HCT116 (cell line): Measurements from ENCODE around the gene LRRC7. TPM values are rescaled to one million over a fixed set of nuclear protein-coding genes. Genes with fewer than 3 reads are reported as not detected.

Source experiments
- ATAC-seq: fragments of 200-7000 bp; cut with Tn5 transposase; 2 replicates; pipeline ENCODE4 v1.9.1; 2020; ENCODE audit warnings: mild to moderate bottlenecking, moderate library complexity
- BruUV-seq: library from RNA; stranded (reverse); fragments of 400-500 nt; replicated peaks from 2 replicates; lab custom pipeline; 2021; lab: Mats Ljungman, UMichigan
- CTCF ChIA-PET: fragments of 300-600 bp; sonication (Branson Sonifier 250); formaldehyde crosslinking; loops from one replicate; lab custom pipeline; 2021; ENCODE audit warnings: antibody characterized with exemption; lab: Charles Lee
- POLR2A ChIA-PET: fragments of 300-600, 350-600 bp; sonication (Branson Sonifier 250); formaldehyde crosslinking; loops from one replicate; lab custom pipeline; 2021; ENCODE audit warnings: antibody characterized with exemption; lab: Charles Lee
- RAD21 ChIA-PET, 2 experiments: fragments of 300-600 bp; sonication (Branson Sonifier 250); formaldehyde crosslinking; loops; one replicate each; lab custom pipeline; 2023; ENCODE audit warnings: low total read pairs in 2 of 2; ENCODE audit not compliant: uncharacterized antibody in 2 of 2, unreplicated experiment in 2 of 2, low non-redundant PET in 1 of 2; lab: Charles Lee
- DNase-seq: peaks from one replicate; pipeline ENCODE4 v3.0.0-alpha.2; 2010; ENCODE audit warnings: low read depth, low spot score
- H2AFZ ChIP-seq: fragments of 200-600 bp; shearing (Covaris generic), sonication (generic); 2 replicates; pipeline ENCODE4 v1.6.1; 2017; ENCODE audit warnings: low read depth, mixed run types, mixed read lengths, antibody characterized with exemption, low read length; ENCODE audit not compliant: poor library complexity, severe bottlenecking
- H3K27ac ChIP-seq: 2 replicates; pipeline ENCODE4 v1.5.1; 2012; ENCODE audit warnings: low read depth, low read length
- H3K27me3 ChIP-seq: fragments of 200-600 bp; sonication (generic); 2 replicates; pipeline ENCODE4 v1.6.1; 2016; ENCODE audit warnings: mixed run types, low read length, mixed read lengths; ENCODE audit not compliant: insufficient read depth
- H3K36me3 ChIP-seq, 2 experiments: fragments of 200-500 bp in 1 of 2; fragments of 200-600 bp in 1 of 2; sonication (Bioruptor generic) in 1 of 2; sonication (generic) in 1 of 2; 2 replicates each; pipeline versions ENCODE4 v1.5.1 to v1.6.1; 2014 to 2016; ENCODE audit warnings: low read length in 2 of 2, inconsistent platforms in 1 of 2, mixed read lengths in 1 of 2, mixed run types in 1 of 2; ENCODE audit not compliant: insufficient read depth in 2 of 2, control insufficient read depth in 1 of 2
- H3K4me1 ChIP-seq, 2 experiments: fragments of 200-600 bp in 1 of 2; sonication (generic) in 1 of 2; 2 replicates each; pipeline versions ENCODE4 v1.5.1 to v1.6.1; 2012 to 2017; ENCODE audit warnings: low read length in 2 of 2, inconsistent platforms in 1 of 2, mild to moderate bottlenecking in 1 of 2, mixed read lengths in 1 of 2, mixed run types in 1 of 2, moderate library complexity in 1 of 2; ENCODE audit not compliant: insufficient read depth in 2 of 2, control insufficient read depth in 1 of 2
- H3K4me2 ChIP-seq: fragments of 200-600 bp; sonication (generic); 2 replicates; pipeline ENCODE4 v1.6.1; 2017; ENCODE audit warnings: mixed run types, low read length, mixed read lengths
- H3K4me3 ChIP-seq, 2 experiments: fragments of 200-600 bp in 1 of 2; sonication (generic) in 1 of 2; replicated peaks in 1 of 2; 2 replicates each; pipeline ENCODE4 v1.5.1; 2011 to 2016; ENCODE audit warnings: low read length in 2 of 2, control low read depth in 1 of 2, low read depth in 1 of 2, mild to moderate bottlenecking in 1 of 2, mixed read lengths in 1 of 2, mixed run types in 1 of 2
- H3K79me2 ChIP-seq: fragments of 200-600 bp; sonication (generic); 2 replicates; pipeline ENCODE4 v1.6.1; 2017; ENCODE audit warnings: mild to moderate bottlenecking, mixed run types, low read length, moderate library complexity, mixed read lengths; ENCODE audit not compliant: insufficient read depth
- H3K9ac ChIP-seq: fragments of 200-600 bp; sonication (generic); 2 replicates; pipeline ENCODE4 v1.6.1; 2016; ENCODE audit warnings: low read length, mixed read lengths
- H3K9me2 ChIP-seq: fragments of 200-600 bp; sonication (generic), shearing (Covaris generic); 2 replicates; pipeline ENCODE4 v1.6.1; 2017; ENCODE audit warnings: mixed run types, mild to moderate bottlenecking, moderate library complexity; ENCODE audit not compliant: insufficient read depth
- H3K9me3 ChIP-seq, 2 experiments: fragments of 200-500 bp in 1 of 2; fragments of 200-600 bp in 1 of 2; sonication (Bioruptor generic) in 1 of 2; sonication (generic) in 1 of 2; 2 replicates each; pipeline ENCODE4 v1.6.1; 2014 to 2017; ENCODE audit warnings: low read length in 2 of 2, mixed read lengths in 2 of 2, inconsistent platforms in 1 of 2, low read depth in 1 of 2, mild to moderate bottlenecking in 1 of 2, mixed run types in 1 of 2, moderate library complexity in 1 of 2; ENCODE audit not compliant: control insufficient read depth in 1 of 2, insufficient read depth in 1 of 2
- H4K20me1 ChIP-seq: fragments of 200-600 bp; sonication (generic), shearing (Covaris generic); 2 replicates; pipeline ENCODE4 v1.6.1; 2017; ENCODE audit warnings: mixed run types, mild to moderate bottlenecking, moderate library complexity; ENCODE audit not compliant: insufficient read depth
- ATF3 ChIP-seq: IDR thresholded peaks from 2 replicates; pipeline ENCODE4 v1.6.1; 2012
- CBX3 ChIP-seq: IDR thresholded peaks from 2 replicates; pipeline ENCODE4 v1.6.1; 2012; ENCODE audit warnings: low read depth
- CEBPB ChIP-seq: IDR thresholded peaks from 2 replicates; pipeline ENCODE4 v1.6.1; 2012; ENCODE audit warnings: low read depth
- EGR1 ChIP-seq: IDR thresholded peaks from 2 replicates; pipeline ENCODE4 v1.6.1; 2012; ENCODE audit warnings: low read depth
- EZH2phosphoT487 ChIP-seq: fragments of 200-600 bp; IDR thresholded peaks from 2 replicates; pipeline ENCODE4 v1.6.1; 2018; ENCODE audit warnings: antibody characterized with exemption, borderline replicate concordance
- FOSL1 ChIP-seq: IDR thresholded peaks from 2 replicates; pipeline ENCODE4 v1.6.1; 2012; ENCODE audit warnings: low read depth
- JUND ChIP-seq: IDR thresholded peaks from 2 replicates; pipeline ENCODE4 v1.6.1; 2012
- POLR2A ChIP-seq: IDR thresholded peaks from 2 replicates; pipeline ENCODE4 v1.7.0; 2011; ENCODE audit warnings: borderline replicate concordance; ENCODE audit not compliant: insufficient read depth, insufficient read length; ENCODE audit errors: extremely low read depth
- POLR2AphosphoS5 ChIP-seq: IDR thresholded peaks from 2 replicates; pipeline ENCODE4 v1.6.1; 2011; ENCODE audit warnings: mild to moderate bottlenecking, low read depth, low read length, moderate library complexity
- RAD21 ChIP-seq: IDR thresholded peaks from 2 replicates; pipeline ENCODE4 v1.6.1; 2012; ENCODE audit warnings: low read depth, mild to moderate bottlenecking
- SRF ChIP-seq: IDR thresholded peaks from 2 replicates; pipeline ENCODE4 v1.6.1; 2012; ENCODE audit warnings: low read depth
- TCF7L2 ChIP-seq: IDR thresholded peaks from 2 replicates; pipeline ENCODE4 v1.7.0; 2011; ENCODE audit warnings: borderline replicate concordance, inconsistent platforms; ENCODE audit not compliant: insufficient read depth, insufficient read length; ENCODE audit errors: extremely low read depth
- YY1 ChIP-seq: IDR thresholded peaks from 2 replicates; pipeline ENCODE4 v1.6.1; 2011; ENCODE audit warnings: low read length, low read depth, moderate library complexity, mild to moderate bottlenecking; ENCODE audit not compliant: insufficient replicate concordance; ENCODE audit errors: extremely low read depth
- ZFX ChIP-seq: fragments of 450-650 bp; IDR thresholded peaks from 2 replicates; pipeline ENCODE4 v1.6.1; 2017
- ZNF274 ChIP-seq: fragments of 200-500 bp; sonication (Bioruptor generic); IDR thresholded peaks from 2 replicates; pipeline ENCODE4 v1.6.1; 2014; ENCODE audit warnings: mild to moderate bottlenecking, low read depth, low read length, inconsistent platforms
- intact Hi-C: fragments of 100-400 bp; cut with micrococcal nuclease; formaldehyde crosslinking; loops from 2 replicates; pipeline ENCODE4 v1.10.0; 2022
- total RNA-seq: library from RNA; stranded (reverse); gene quantifications from one replicate; pipeline ENCODE4 v1.2.1, GENCODE V29; 2021; ENCODE audit not compliant: unreplicated experiment
- TF ChIP-seq, protein P1 (sequence below): IDR thresholded peaks from 2 replicates; pipeline ENCODE4 v1.6.1; 2011; ENCODE audit warnings: mild to moderate bottlenecking, low read length, moderate library complexity; ENCODE audit not compliant: insufficient replicate concordance; ENCODE audit errors: extremely low read depth

LRRC7 gene
- total RNA-seq, 1 experiment from 2014 or later, result not detected

DNA sequence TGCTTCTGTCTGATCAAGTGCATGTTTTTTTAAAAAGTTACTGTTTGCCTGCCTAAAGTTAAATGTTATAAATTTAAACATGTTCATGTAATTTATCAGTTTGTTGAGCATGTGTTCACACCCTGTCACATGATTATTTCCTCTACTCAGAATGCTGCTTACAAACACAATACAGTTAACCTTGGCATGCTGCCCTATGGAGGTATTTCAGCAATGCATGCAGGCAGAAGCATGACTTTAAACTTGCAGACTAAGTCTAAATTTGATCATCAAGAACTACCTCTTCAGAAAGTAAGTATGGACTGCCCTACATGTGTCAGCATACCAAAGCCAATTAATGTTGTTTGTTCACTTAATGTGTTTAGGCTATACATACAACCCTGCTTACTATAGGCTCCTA, 476.1 kb downstream of the LRRC7 start:
- RAD21 ChIA-PET, result no interaction called here
- Histone ChIP-seq H3K27ac (no peak overlapping the region), H2AFZ (no peak overlapping the region), H3K36me3 (no peaks in the 10 kb centered on the region), H3K9me3 (no peaks in the 10 kb centered on the region), H3K27me3 (peaks cover 19% of the 10 kb centered on the region), H3K4me1 (no peaks in the 10 kb centered on the region), H4K20me1 (no peaks in the 10 kb centered on the region), H3K4me3 (no peak overlapping the region), H3K79me2 (no peaks in the 10 kb centered on the region), H3K9me2 (no peaks in the 10 kb centered on the region), H3K4me2 (no peak overlapping the region), H3K9ac (no peak overlapping the region)
- CTCF ChIA-PET, result no interaction called here
- TF ChIP-seq JUND (no peak), EZH2phosphoT487 (no peak), YY1 (no peak), RAD21 (no peak), POLR2A (no peak)
- TF ChIP-seq, protein P1, sequence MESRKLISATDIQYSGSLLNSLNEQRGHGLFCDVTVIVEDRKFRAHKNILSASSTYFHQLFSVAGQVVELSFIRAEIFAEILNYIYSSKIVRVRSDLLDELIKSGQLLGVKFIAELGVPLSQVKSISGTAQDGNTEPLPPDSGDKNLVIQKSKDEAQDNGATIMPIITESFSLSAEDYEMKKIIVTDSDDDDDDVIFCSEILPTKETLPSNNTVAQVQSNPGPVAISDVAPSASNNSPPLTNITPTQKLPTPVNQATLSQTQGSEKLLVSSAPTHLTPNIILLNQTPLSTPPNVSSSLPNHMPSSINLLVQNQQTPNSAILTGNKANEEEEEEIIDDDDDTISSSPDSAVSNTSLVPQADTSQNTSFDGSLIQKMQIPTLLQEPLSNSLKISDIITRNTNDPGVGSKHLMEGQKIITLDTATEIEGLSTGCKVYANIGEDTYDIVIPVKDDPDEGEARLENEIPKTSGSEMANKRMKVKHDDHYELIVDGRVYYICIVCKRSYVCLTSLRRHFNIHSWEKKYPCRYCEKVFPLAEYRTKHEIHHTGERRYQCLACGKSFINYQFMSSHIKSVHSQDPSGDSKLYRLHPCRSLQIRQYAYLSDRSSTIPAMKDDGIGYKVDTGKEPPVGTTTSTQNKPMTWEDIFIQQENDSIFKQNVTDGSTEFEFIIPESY, result no peak
- ATAC-seq, result no peak
- BruUV-seq, result no TSS peak
- intact Hi-C loops, result no loop called here
- POLR2A ChIA-PET, result no interaction called here
- DNase-seq, result no peak

GRCh38 chr1:70044832-70045231, 477.1 kb downstream of the LRRC7 start:
- H4K20me1 ChIP-seq, result no peaks in the 10 kb centered on the region
- TF ChIP-seq SRF (no peak), FOSL1 (no peak), CBX3 (no peak), ATF3 (no peak), POLR2A (no peak), TCF7L2 (no peak), EZH2phosphoT487 (no peak), POLR2AphosphoS5 (no peak), ZFX (no peak), CEBPB (no peak), ZNF274 (no peak), EGR1 (no peak)
- TF ChIP-seq, protein P1, result no peak
- TF ChIP-seq, all 23 proteins: peak for 0
- peaks cover 24% of the 10 kb centered on the region for H3K27me3 ChIP-seq
- no peak overlapping the region for H3K9ac ChIP-seq
- DNase-seq (no peak), ATAC-seq (no peak)
- H3K4me2 ChIP-seq, result no peak overlapping the region
- H3K4me3 ChIP-seq, result no peak overlapping the region
- H3K9me2 ChIP-seq, result no peaks in the 10 kb centered on the region
- CTCF ChIA-PET, result no interaction called here
- POLR2A ChIA-PET, result no interaction called here
- intact Hi-C loops, result no loop called here
- H3K9me3 ChIP-seq, result no peaks in the 10 kb centered on the region
- no TSS peak for BruUV-seq
- H3K79me2 ChIP-seq, result no peaks in the 10 kb centered on the region
- RAD21 ChIA-PET, result no interaction called here
- no peaks in the 10 kb centered on the region for H3K36me3 ChIP-seq
- no peaks in the 10 kb centered on the region for H3K4me1 ChIP-seq
- no peak overlapping the region for H3K27ac ChIP-seq
- H2AFZ ChIP-seq, result no peak overlapping the region
